ENCODE data around the gene IL6R. TPM values are rescaled to one million over a fixed set of nuclear protein-coding genes. Genes with fewer than 3 reads are reported as not detected.

Gene IL6R
- total RNA-seq, 2 donors from 2014 or later: 11.8 to 21.8 TPM

DNA sequence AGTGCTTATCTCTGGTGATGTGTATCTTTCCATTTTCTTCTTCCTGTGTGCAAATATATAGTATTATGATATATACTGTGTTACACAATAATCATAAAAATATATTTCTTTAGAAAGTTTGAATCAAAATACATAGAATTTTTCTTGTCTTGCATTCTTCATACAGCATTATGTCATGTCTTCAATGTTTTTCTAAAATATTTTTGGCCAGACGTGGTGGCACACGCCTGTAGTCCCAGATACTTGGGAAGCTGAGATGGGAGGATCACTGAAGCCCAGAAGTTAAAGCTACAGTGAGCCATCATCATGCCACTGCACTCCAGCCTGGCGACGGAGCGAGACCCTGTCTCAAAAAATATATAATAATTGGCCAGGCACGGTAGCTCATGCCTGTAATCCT, 41.6 kb downstream of the IL6R start:
- peaks cover 26% of the 10 kb centered on the region for H3K36me3 ChIP-seq
- no peak overlapping the region for H3K4me3 ChIP-seq
- no peaks in the 10 kb centered on the region for H3K9me3 ChIP-seq
- no peak overlapping the region for H3K27ac ChIP-seq
- TF ChIP-seq, protein P1, sequence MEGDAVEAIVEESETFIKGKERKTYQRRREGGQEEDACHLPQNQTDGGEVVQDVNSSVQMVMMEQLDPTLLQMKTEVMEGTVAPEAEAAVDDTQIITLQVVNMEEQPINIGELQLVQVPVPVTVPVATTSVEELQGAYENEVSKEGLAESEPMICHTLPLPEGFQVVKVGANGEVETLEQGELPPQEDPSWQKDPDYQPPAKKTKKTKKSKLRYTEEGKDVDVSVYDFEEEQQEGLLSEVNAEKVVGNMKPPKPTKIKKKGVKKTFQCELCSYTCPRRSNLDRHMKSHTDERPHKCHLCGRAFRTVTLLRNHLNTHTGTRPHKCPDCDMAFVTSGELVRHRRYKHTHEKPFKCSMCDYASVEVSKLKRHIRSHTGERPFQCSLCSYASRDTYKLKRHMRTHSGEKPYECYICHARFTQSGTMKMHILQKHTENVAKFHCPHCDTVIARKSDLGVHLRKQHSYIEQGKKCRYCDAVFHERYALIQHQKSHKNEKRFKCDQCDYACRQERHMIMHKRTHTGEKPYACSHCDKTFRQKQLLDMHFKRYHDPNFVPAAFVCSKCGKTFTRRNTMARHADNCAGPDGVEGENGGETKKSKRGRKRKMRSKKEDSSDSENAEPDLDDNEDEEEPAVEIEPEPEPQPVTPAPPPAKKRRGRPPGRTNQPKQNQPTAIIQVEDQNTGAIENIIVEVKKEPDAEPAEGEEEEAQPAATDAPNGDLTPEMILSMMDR (IDR thresholded peaks at IDR 0.05): no peak
- DNase-seq (ENCODE audit: low spot score): no peak
- H3K27me3 ChIP-seq: no peaks in the 10 kb centered on the region
- no peaks in the 10 kb centered on the region for H3K4me1 ChIP-seq

DNA sequence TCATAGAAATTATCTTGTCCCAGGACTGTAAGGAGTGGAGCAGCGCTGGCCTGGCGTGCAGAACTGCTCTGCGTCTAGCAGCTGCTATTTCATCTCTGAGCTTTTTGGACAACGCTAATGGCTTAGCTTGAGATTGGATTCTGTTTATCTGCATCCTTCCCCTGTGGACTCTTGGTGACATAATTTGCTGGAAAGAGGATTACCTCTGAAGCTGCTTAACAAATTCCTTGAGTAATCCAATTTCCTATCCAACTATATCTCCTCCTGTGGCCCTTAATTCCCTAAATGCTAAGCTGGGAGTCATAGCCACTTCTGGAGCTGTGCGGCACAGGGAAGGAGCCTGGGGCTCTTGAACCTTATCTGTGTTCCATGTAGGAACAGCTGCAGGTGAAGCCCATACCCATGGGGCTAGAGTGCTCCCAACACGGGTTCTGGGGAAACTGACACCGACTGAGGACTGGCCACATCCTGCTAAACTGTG, 43.2 kb downstream of the IL6R start:
- no peaks in the 10 kb centered on the region for H3K9me3 ChIP-seq
- H3K27ac ChIP-seq: no peak overlapping the region
- peaks cover 30% of the 10 kb centered on the region for H3K36me3 ChIP-seq
- no peak overlapping the region for H3K4me3 ChIP-seq
- peaks cover 0 to 7% of the 10 kb centered on the region in 2 donors for H3K4me1 ChIP-seq
- TF ChIP-seq, protein P1 (IDR thresholded peaks at IDR 0.05): no peak
- no peaks in the 10 kb centered on the region for H3K27me3 ChIP-seq
- DNase-seq (ENCODE audit: low spot score): no peak

DNA sequence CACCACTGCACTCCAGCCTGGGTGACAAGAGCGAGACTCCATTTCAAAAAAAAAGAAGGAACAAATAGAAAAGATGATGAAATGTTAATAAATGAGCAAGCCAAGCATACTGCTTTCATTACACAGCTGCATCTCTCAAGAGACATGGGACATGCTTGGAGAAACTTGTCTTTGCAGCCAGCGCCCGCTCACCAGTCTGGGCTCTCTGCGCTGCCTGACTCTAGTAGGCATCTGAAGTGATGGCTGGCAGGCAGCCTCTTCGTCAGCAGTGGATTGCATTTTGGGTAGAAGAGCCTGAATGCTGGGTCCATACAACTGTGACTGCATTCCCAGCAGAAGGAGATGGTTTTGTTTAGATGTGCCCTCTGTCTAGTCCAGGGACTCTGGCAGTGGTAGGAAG, 48.0 kb downstream of the IL6R start:
- Histone ChIP-seq H3K4me1 (peaks cover 0 to 9% of the 10 kb centered on the region in 2 donors), H3K27me3 (no peaks in the 10 kb centered on the region), H3K4me3 (no peak overlapping the region), H3K9me3 (no peaks in the 10 kb centered on the region), H3K27ac (no peak overlapping the region), H3K36me3 (peaks cover 39% of the 10 kb centered on the region)
- no peak for DNase-seq (ENCODE audit: low spot score)
- TF ChIP-seq, protein P1 (IDR thresholded peaks at IDR 0.05): no peak

DNA sequence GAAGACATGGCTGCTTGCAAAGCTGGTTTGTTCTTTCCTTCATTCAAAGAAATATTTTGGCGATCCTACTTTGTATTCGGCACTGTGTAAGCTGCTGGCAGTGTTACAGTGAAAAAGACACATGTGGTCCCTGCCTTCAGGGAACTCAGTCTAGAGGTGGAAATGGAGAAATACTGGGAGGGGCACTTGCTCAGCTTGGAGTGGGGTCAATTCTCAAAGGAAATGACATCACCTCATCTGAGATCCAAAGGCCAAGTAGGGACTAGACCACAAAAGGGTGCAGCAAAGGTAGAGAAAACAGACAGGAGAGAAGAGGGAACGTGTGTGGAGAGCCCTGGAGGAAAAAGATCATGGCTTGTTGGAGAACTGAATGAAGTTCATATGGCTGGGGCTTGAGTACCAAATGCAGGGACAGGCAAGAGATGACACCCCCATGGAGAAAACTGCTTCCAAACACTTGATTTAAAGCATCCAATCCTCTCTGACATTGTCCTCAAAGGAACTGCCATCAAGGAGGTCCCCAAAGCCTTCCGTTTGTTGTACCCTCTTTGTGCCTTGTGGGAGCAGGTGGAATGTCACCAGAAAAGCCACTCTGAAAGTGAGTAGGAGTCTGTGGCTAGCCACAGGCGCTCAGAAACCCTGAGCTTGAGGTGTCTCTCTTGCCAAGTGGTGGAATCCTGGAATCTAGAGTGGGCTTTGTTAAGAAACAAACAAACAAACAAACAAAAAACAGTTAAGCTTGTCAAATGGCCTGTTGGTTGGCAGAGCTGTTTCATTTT, 48.6 kb downstream of the IL6R start:
- Histone ChIP-seq H3K27ac (no peak overlapping the region), H3K9me3 (no peaks in the 10 kb centered on the region), H3K4me1 (peaks cover 0 to 9% of the 10 kb centered on the region in 2 donors), H3K4me3 (no peak overlapping the region), H3K36me3 (peaks cover 33% of the 10 kb centered on the region), H3K27me3 (no peaks in the 10 kb centered on the region)
- DNase-seq (ENCODE audit: low spot score): no peak
- TF ChIP-seq, protein P1 (IDR thresholded peaks at IDR 0.05): no peak

DNA sequence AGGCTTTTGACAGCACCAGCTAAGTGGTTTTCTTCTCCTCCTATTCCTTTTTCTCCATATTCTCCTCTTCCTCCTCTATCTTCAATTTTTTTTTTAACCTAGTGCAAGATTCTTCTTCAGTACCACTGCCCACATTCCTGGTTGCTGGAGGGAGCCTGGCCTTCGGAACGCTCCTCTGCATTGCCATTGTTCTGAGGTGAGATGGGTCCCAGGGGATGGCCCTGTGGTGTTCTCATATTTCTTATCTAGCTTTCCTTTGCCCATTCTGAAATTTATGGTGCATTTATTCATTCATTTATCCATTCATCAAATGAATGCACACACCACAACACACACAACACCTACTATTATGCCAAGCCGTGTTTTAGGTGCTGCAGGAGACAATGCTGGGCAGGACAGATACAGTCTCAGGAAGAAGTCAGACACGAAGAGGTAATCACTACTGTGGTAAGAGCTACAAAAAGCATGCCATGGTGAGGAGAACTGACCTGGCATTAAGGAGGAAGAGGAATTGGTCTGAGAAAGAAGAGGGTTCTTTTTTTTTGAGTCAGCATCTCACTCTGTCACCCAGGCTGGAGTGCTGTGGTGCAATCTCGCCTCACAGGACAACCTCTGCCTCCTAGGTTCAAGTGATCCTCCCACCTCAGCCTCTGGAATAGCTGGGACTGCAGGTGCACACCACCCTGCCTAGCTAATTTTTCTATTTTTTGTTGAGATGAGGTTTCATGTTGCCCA, 49.4 kb downstream of the IL6R start:
- Histone ChIP-seq H3K4me1 (peaks cover 0 to 9% of the 10 kb centered on the region in 2 donors), H3K36me3 (peaks cover 28% of the 10 kb centered on the region), H3K27ac (no peak overlapping the region), H3K9me3 (no peaks in the 10 kb centered on the region), H3K27me3 (no peaks in the 10 kb centered on the region), H3K4me3 (no peak overlapping the region)
- DNase-seq (ENCODE audit: low spot score): no peak
- TF ChIP-seq, protein P1 (IDR thresholded peaks at IDR 0.05): no peak

All from right atrium auricular region (tissue), 2 donors.